Lower lobe of right lung (tissue), 2 donors: ENCODE data around the gene PLK5. TPM values are rescaled to one million over a fixed set of nuclear protein-coding genes. Genes with fewer than 3 reads are reported as not detected.

Experiments used
- ATAC-seq, 2 donors: fragments of 200-7000 bp; cut with Tn5 transposase; one replicate each; pipeline ENCODE4 v1.9.1; 2020 to 2022; ENCODE audit warnings: mild to moderate bottlenecking in 2 of 2, moderate library complexity in 2 of 2
- DNase-seq: peaks from one replicate; pipeline ENCODE4 v3.0.0-alpha.2; 2020
- H3K27ac ChIP-seq: fragments of 200-600 bp; one replicate; pipeline ENCODE4 v1.8.0; 2022
- H3K27me3 ChIP-seq: fragments of 200-600 bp; one replicate; pipeline ENCODE4 v1.8.0; 2022; ENCODE audit warnings: low read depth
- H3K36me3 ChIP-seq: fragments of 200-600 bp; one replicate; pipeline ENCODE4 v1.8.0; 2022; ENCODE audit warnings: mild to moderate bottlenecking
- H3K4me1 ChIP-seq: fragments of 200-600 bp; one replicate; pipeline ENCODE4 v1.8.0; 2022
- H3K4me3 ChIP-seq: fragments of 200-600 bp; one replicate; pipeline ENCODE4 v1.8.0; 2022; ENCODE audit warnings: mild to moderate bottlenecking
- H3K9me3 ChIP-seq: fragments of 200-600 bp; one replicate; pipeline ENCODE4 v1.8.0; 2022
- intact Hi-C: fragments of 100-400 bp; cut with DNase I; formaldehyde crosslinking; loops from one replicate; pipeline ENCODE4 v1.11.0; 2022
- total RNA-seq: library from RNA; stranded (reverse); fragmentation: NEBNext Ultra II Directional; extraction: Animal tissue kit (Norgen Biotek cat#: 25700); gene quantifications from one replicate; pipeline ENCODE4 v1.2.1, GENCODE V29; 2021
- TF ChIP-seq, protein P1 (sequence below): fragments of 200-600 bp; IDR thresholded peaks from one replicate; pipeline ENCODE4 v1.8.0; 2022; ENCODE audit warnings: antibody characterized with exemption, mild to moderate bottlenecking
- donor health status: DM: no; HTN: yes; CAD: no; lungs with severe emphysema.

Gene PLK5
- total RNA-seq, 1 donor from 2014 or later, result not detected

DNA sequence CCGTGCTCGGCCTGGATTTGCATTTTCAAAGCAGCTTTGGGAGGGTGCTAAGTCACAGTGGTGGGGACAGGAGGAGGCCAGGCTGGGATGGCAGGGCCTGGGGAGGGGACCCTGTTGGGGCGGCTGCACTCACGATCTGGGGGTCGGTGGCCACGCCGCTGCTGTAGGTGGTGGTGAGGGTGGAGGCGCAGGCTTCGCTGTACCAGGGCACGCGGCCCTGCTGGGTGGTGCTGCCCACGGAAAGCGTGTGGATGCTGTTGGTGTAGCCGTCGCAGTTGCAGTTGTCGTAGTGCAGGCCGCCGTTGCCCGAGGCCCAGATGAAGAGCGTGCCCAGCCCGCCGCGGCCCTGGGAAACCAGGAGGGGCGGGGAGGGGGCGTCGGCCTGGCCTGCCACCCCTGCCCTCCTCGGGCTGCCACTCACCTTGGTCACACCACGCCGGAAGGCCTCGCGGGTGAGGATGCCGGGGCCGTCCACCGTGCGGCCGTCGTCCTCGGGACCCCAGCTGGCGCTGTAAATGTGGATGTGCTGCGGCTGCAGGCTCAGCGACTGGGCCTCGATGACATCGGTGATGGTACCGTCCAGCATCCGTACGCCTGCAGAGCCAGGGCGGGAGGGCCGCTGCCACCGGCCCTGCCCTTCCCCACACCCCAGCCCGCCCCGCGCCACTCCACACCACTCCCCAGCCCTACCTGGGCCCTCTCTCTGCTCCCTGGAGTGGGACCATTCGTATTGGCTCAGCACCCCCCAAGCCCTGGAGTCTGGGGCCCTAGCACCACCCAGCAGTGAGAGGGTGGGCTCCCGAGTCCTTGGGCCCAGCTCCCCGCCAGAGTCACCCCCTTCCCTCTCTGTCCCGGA lies 36.9 kb upstream of the PLK5 start:
- peaks cover 16% of the 10 kb centered on the region for H3K4me1 ChIP-seq
- no peaks in the 10 kb centered on the region for H3K9me3 ChIP-seq
- no peak overlapping the region for H3K27ac ChIP-seq
- DNase-seq (no peak), ATAC-seq (no peak)
- peaks cover 7% of the 10 kb centered on the region for H3K27me3 ChIP-seq
- intact Hi-C loops, result no loop called here
- H3K4me3 ChIP-seq, result no peak overlapping the region
- H3K36me3 ChIP-seq, result no peaks in the 10 kb centered on the region
- TF ChIP-seq, protein P1, sequence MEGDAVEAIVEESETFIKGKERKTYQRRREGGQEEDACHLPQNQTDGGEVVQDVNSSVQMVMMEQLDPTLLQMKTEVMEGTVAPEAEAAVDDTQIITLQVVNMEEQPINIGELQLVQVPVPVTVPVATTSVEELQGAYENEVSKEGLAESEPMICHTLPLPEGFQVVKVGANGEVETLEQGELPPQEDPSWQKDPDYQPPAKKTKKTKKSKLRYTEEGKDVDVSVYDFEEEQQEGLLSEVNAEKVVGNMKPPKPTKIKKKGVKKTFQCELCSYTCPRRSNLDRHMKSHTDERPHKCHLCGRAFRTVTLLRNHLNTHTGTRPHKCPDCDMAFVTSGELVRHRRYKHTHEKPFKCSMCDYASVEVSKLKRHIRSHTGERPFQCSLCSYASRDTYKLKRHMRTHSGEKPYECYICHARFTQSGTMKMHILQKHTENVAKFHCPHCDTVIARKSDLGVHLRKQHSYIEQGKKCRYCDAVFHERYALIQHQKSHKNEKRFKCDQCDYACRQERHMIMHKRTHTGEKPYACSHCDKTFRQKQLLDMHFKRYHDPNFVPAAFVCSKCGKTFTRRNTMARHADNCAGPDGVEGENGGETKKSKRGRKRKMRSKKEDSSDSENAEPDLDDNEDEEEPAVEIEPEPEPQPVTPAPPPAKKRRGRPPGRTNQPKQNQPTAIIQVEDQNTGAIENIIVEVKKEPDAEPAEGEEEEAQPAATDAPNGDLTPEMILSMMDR, result no peak

DNA sequence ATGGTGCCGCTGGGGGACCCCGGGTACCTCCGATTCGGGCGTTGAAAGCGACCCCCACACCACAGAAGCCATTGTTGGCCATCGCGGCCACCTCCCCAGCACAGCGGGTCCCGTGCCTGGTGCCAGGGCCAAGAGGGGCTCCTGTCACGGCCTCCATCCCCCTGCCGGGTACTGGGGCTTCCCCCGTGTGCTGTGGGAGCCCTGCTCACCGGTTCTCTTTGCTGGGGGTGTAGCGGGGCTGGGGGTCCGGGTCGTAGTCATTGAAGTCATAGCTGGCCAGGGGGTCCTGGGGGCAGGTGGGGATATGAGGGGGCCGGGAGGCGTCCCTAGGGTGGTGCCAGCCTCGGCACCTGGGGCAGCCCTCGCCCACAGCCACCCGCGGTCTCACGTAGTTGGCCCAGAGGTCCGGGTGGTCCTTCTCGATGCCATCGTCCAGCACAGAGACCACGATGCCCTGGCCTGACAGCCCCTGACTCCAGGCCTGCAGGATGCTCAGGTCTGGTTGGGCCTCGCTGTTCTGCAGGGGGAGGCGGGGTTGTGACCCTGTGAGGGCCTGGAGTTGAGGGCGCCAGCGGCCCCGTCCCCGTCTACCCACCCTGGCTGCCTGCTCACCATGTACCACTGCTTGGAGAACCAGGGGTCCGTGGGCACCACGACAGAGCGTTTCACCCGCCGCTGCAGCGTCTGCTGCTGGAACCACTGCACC lies 36.1 kb upstream of the PLK5 start:
- H3K36me3 ChIP-seq, result no peaks in the 10 kb centered on the region
- DNase-seq, result peak; percentile 43

DNA sequence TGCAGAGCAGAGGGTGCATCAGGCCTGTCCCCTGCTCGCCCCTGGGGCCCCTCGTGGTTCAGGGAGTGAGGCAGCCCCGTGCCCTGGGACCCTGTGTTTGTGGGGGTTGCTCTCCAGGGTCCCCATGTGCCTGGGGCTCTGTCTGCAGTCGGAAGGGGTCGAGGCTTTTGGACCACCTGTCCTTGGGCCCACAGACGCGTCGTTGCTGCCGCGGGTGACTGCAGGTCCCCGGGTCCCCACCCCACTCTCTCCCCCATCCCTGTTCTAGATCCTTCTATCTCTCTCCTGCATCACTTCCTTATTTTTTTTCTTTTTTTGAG lies 35.6 kb upstream of the PLK5 start:
- TF ChIP-seq, protein P1, result no peak
- peaks cover 16% of the 10 kb centered on the region for H3K4me1 ChIP-seq

More for the DNA sequence above, 36.1 kb upstream of the PLK5 start:
- TF ChIP-seq, protein P1, result no peak
- Histone ChIP-seq H3K27me3 (peaks cover 8% of the 10 kb centered on the region), H3K9me3 (no peaks in the 10 kb centered on the region), H3K4me1 (peaks cover 16% of the 10 kb centered on the region), H3K27ac (no peak overlapping the region), H3K4me3 (no peak overlapping the region)
- intact Hi-C loops, result no loop called here
- ATAC-seq, result no peak

DNA sequence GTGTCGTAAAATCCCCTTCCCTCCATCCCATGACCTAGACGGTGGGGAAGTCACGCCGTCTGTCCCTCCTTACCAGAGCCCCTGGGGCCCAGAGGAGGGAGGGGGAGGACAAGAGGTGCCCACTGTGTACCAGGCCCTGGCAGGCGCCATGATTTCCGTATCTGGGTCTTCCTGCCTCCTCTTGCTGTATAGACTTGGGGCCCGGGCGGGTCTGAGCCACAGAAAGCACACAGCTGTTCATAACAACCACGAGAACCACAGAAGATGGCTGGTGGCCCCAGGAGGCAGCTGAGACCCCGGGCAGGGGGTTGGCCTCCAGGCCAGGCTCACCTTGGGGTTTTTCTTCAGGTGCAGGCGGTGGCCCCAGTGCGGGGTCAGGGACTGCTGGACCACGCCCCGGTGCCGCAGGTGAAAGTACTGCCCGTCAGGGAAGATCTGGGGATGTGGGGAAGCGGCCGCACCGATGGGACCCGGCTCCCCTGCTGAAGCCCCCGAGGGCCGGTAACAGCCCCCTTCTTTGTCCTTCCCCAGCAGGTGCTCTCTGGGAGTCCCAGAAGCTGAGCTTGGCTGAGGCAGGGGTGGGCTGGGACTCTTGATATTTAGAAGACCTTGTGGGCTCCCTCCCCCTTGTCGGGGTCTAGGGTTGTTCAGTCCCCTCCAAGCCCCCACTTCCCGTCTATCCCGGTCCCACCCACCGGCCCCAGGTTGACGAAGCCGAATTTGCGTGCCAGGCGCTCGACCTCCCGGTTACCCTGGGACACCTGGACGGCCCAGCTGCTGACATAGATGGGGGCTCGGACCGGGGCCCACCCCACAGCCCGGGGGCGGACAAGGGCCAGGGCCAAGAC lies 34.2 kb upstream of the PLK5 start:
- ATAC-seq (no peak), DNase-seq (peak; percentile 57)
- H3K4me1 ChIP-seq, result peaks cover 16% of the 10 kb centered on the region
- H3K27ac ChIP-seq, result peak overlapping the region; percentile 71
- H3K36me3 ChIP-seq, result no peaks in the 10 kb centered on the region
- intact Hi-C loops, result no loop called here
- H3K27me3 ChIP-seq, result peaks cover 12% of the 10 kb centered on the region
- TF ChIP-seq, protein P1, result no peak
- H3K4me3 ChIP-seq, result peak overlapping the region; percentile 69
- H3K9me3 ChIP-seq, result no peaks in the 10 kb centered on the region

More for the DNA sequence above, 35.6 kb upstream of the PLK5 start:
- peaks cover 8% of the 10 kb centered on the region for H3K27me3 ChIP-seq
- no peaks in the 10 kb centered on the region for H3K36me3 ChIP-seq
- H3K9me3 ChIP-seq, result no peaks in the 10 kb centered on the region
- no peak overlapping the region for H3K4me3 ChIP-seq
- DNase-seq, result no peak
- no peak for ATAC-seq
- H3K27ac ChIP-seq, result no peak overlapping the region
- intact Hi-C loops, result no loop called here
